ENCODE measurements around the gene RNF224. TPM values are rescaled to one million over a fixed set of nuclear protein-coding genes. Genes with fewer than 3 reads are reported as not detected.

The RNF224 gene
- total RNA-seq, 2 donors from 2014 or later: not detected

GRCh38 chr9:137206602-137207001 is 20.7 kb upstream of the RNF224 start:
- intact Hi-C loops (cut with DNase I): no loop called here
- DNase-seq (no peak), ATAC-seq (no peak)

- intact Hi-C loops (cut with DNase I): no loop called here
- no peak for ATAC-seq
- DNase-seq: no peak
Measured at GRCh38 chr9:137211532-137211931, 15.8 kb upstream of the RNF224 start.

- ATAC-seq (no peak), DNase-seq (no peak)
- intact Hi-C loops (cut with DNase I): no loop called here
Measured at GRCh38 chr9:137212520-137212919, 14.8 kb upstream of the RNF224 start.

GRCh38 chr9:137213160-137214060 is 13.9 kb upstream of the RNF224 start:
- ATAC-seq: no peak
- intact Hi-C loops (cut with DNase I): no loop called here
- no peak for DNase-seq

- intact Hi-C loops (cut with DNase I): no loop called here
Measured at GRCh38 chr9:137214620-137215019, 12.7 kb upstream of the RNF224 start.

GRCh38 chr9:137215196-137215986 is 11.9 kb upstream of the RNF224 start:
- ATAC-seq (no peak), DNase-seq (no peak)
- intact Hi-C loops (cut with DNase I): no loop called here

More at GRCh38 chr9:137214620-137215019, 12.7 kb upstream of the RNF224 start:
- ATAC-seq: no peak
- no peak for DNase-seq

GRCh38 chr9:137216188-137216965 is 10.9 kb upstream of the RNF224 start:
- intact Hi-C loops (cut with DNase I): no loop called here
- DNase-seq (no peak), ATAC-seq (no peak)

- DNase-seq: peak; percentile 69
- peak; percentile 33 to 70 for ATAC-seq
- intact Hi-C loops (cut with DNase I): no loop called here
Measured at GRCh38 chr9:137217276-137218211, 9.8 kb upstream of the RNF224 start.

- intact Hi-C loops (cut with DNase I): no loop called here
- ATAC-seq: no peak
- DNase-seq: no peak
Measured at GRCh38 chr9:137218212-137218753, 9.0 kb upstream of the RNF224 start.

- peak in 1 of 2 donors; percentile 5 for ATAC-seq
Measured at GRCh38 chr9:137218754-137219271, 8.5 kb upstream of the RNF224 start.

GRCh38 chr9:137219757-137220316 is 7.5 kb upstream of the RNF224 start:
- intact Hi-C loops (cut with DNase I): no loop called here
- no peak for ATAC-seq

More at GRCh38 chr9:137218754-137219271, 8.5 kb upstream of the RNF224 start:
- intact Hi-C loops (cut with DNase I): no loop called here
- DNase-seq: no peak

GRCh38 chr9:137220317-137221094 is 6.8 kb upstream of the RNF224 start:
- intact Hi-C loops (cut with DNase I): no loop called here
- no peak for DNase-seq
- ATAC-seq: no peak

More at GRCh38 chr9:137219757-137220316, 7.5 kb upstream of the RNF224 start:
- DNase-seq: no peak

GRCh38 chr9:137221095-137221505 is 6.2 kb upstream of the RNF224 start:
- ATAC-seq: no peak
- DNase-seq: no peak
- intact Hi-C loops (cut with DNase I): no loop called here

GRCh38 chr9:137221506-137222111 is 5.7 kb upstream of the RNF224 start:
- intact Hi-C loops (cut with DNase I): no loop called here
- no peak for ATAC-seq
- DNase-seq: no peak

- ATAC-seq: peak; percentile 4 to 12
- no peak for DNase-seq
- intact Hi-C loops (cut with DNase I): no loop called here
Measured at GRCh38 chr9:137222190-137223077, 4.9 kb upstream of the RNF224 start, which contains the start of gene RNF208. RNF208 (minus strand) TSS chr9:137222240; CDS start chr9:137221212, 1,028 bp downstream.
